Activated T-cell treated with anti-CD3 and anti-CD28 coated beads, Interleukin-2, amount 50 U/mL, for 72 hours (primary cell): ENCODE results near the gene CILP2. TPM values are rescaled to one million over a fixed set of nuclear protein-coding genes. Genes with fewer than 3 reads are reported as not detected.

Source experiments
- ATAC-seq, 2 donors: fragments of 150-1000 bp; cut with Tn5 transposase; replicated peaks in 1 of 2; 2 replicates each; pipeline ENCODE4 v1.10.0; 2021; ENCODE audit warnings: moderate library complexity in 2 of 2, mild to moderate bottlenecking in 1 of 2
- DNase-seq, 2 donors: peaks; one replicate each; pipeline ENCODE4 v3.0.0; 2021 to 2022; ENCODE audit warnings: mixed read lengths in 1 of 2
- H3K27ac Mint-ChIP-seq: one replicate; pipeline ENCODE4 v1.8.0; 2022; ENCODE audit warnings: mild to moderate bottlenecking, moderate library complexity, mixed read lengths
- H3K27me3 Mint-ChIP-seq: one replicate; pipeline ENCODE4 v1.8.0; 2022; ENCODE audit warnings: low read depth, mixed read lengths
- H3K36me3 Mint-ChIP-seq, 2 donors: one replicate each; pipeline ENCODE4 v1.8.0; 2022; ENCODE audit warnings: mixed read lengths in 2 of 2, mild to moderate bottlenecking in 1 of 2; ENCODE audit not compliant: insufficient read depth in 2 of 2
- H3K4me1 Mint-ChIP-seq: one replicate; pipeline ENCODE4 v1.8.0; 2022; ENCODE audit warnings: low read depth, mixed read lengths
- H3K4me3 Mint-ChIP-seq, 2 donors: one replicate each; pipeline ENCODE4 v1.8.0; 2022; ENCODE audit warnings: mild to moderate bottlenecking in 2 of 2, mixed read lengths in 2 of 2, moderate library complexity in 2 of 2
- H3K9me3 Mint-ChIP-seq, 2 donors: one replicate each; pipeline ENCODE4 v1.8.0; 2022; ENCODE audit warnings: mixed read lengths in 2 of 2
- total RNA-seq, 2 donors: library from RNA; stranded (reverse); gene quantifications; one replicate each; pipeline ENCODE4 v1.2.3, GENCODE V29; 2022

CILP2 gene
- total RNA-seq, 2 donors from 2014 or later: 0.44 to 0.86 TPM

GRCh38 chr19:19540064-19540714, 2.1 kb downstream of the CILP2 start:
- ATAC-seq: peak; percentile 47 to 49
- Mint-ChIP-seq H3K27me3 (peaks cover 20% of the 10 kb centered on the region), H3K4me1 (peaks cover 25% of the 10 kb centered on the region), H3K27ac (no peak overlapping the region), H3K36me3 (peaks cover 0 to 1% of the 10 kb centered on the region in 2 donors), H3K4me3 (peak overlapping the region; percentile 70 to 85), H3K9me3 (no peaks in the 10 kb centered on the region)
- peak; percentile 77 to 80 for DNase-seq

GRCh38 chr19:19540715-19541515, 2.9 kb downstream of the CILP2 start:
- H3K27me3 Mint-ChIP-seq: peaks cover 20% of the 10 kb centered on the region
- peaks cover 0 to 1% of the 10 kb centered on the region in 2 donors for H3K36me3 Mint-ChIP-seq
- peak; percentile 81 to 86 for ATAC-seq
- no peaks in the 10 kb centered on the region for H3K9me3 Mint-ChIP-seq
- H3K4me3 Mint-ChIP-seq: peak overlapping the region; percentile 70 to 85
- DNase-seq: peak; percentile 86 to 87
- H3K27ac Mint-ChIP-seq: no peak overlapping the region
- H3K4me1 Mint-ChIP-seq: peaks cover 25% of the 10 kb centered on the region

GRCh38 chr19:19541616-19542015, 3.6 kb downstream of the CILP2 start:
- ATAC-seq (no peak), DNase-seq (no peak)
- peak overlapping the region in 1 of 2 donors; percentile 85 for H3K4me3 Mint-ChIP-seq
- H3K4me1 Mint-ChIP-seq: peaks cover 24% of the 10 kb centered on the region
- H3K36me3 Mint-ChIP-seq: peaks cover 0 to 1% of the 10 kb centered on the region in 2 donors
- H3K27me3 Mint-ChIP-seq: peaks cover 19% of the 10 kb centered on the region
- H3K27ac Mint-ChIP-seq: no peak overlapping the region
- H3K9me3 Mint-ChIP-seq: no peaks in the 10 kb centered on the region

- no peak for ATAC-seq
- peaks cover 0 to 1% of the 10 kb centered on the region in 2 donors for H3K36me3 Mint-ChIP-seq
- H3K4me3 Mint-ChIP-seq: no peak overlapping the region
- H3K4me1 Mint-ChIP-seq: peaks cover 21% of the 10 kb centered on the region
- H3K9me3 Mint-ChIP-seq: no peaks in the 10 kb centered on the region
- H3K27me3 Mint-ChIP-seq: peaks cover 14% of the 10 kb centered on the region
- no peak for DNase-seq
- no peak overlapping the region for H3K27ac Mint-ChIP-seq
Observed at GRCh38 chr19:19542507-19542906, 4.4 kb downstream of the CILP2 start.

GRCh38 chr19:19543101-19543500, 5.0 kb downstream of the CILP2 start:
- H3K36me3 Mint-ChIP-seq: peaks cover 0 to 1% of the 10 kb centered on the region in 2 donors
- H3K9me3 Mint-ChIP-seq: no peaks in the 10 kb centered on the region
- peaks cover 21% of the 10 kb centered on the region for H3K4me1 Mint-ChIP-seq
- no peak for DNase-seq
- no peak overlapping the region for H3K27ac Mint-ChIP-seq
- ATAC-seq: no peak
- H3K27me3 Mint-ChIP-seq: peaks cover 14% of the 10 kb centered on the region
- no peak overlapping the region for H3K4me3 Mint-ChIP-seq

GRCh38 chr19:19543640-19544039, 5.6 kb downstream of the CILP2 start:
- ATAC-seq (no peak), DNase-seq (no peak)
- H3K36me3 Mint-ChIP-seq: peaks cover 0 to 1% of the 10 kb centered on the region in 2 donors
- no peak overlapping the region for H3K27ac Mint-ChIP-seq
- H3K27me3 Mint-ChIP-seq: peaks cover 11% of the 10 kb centered on the region
- no peaks in the 10 kb centered on the region for H3K9me3 Mint-ChIP-seq
- peaks cover 17% of the 10 kb centered on the region for H3K4me1 Mint-ChIP-seq
- H3K4me3 Mint-ChIP-seq: no peak overlapping the region

GRCh38 chr19:19544257-19544953, 6.3 kb downstream of the CILP2 start:
- ATAC-seq: no peak
- no peak overlapping the region for H3K27ac Mint-ChIP-seq

GRCh38 chr19:19544954-19545591, 7.0 kb downstream of the CILP2 start:
- Mint-ChIP-seq H3K36me3 (no peaks in the 10 kb centered on the region), H3K27me3 (no peaks in the 10 kb centered on the region), H3K4me1 (peaks cover 10% of the 10 kb centered on the region), H3K9me3 (no peaks in the 10 kb centered on the region), H3K27ac (no peak overlapping the region), H3K4me3 (no peak overlapping the region)
- DNase-seq: no peak
- no peak for ATAC-seq

More at GRCh38 chr19:19544257-19544953, 6.3 kb downstream of the CILP2 start:
- peaks cover 10% of the 10 kb centered on the region for H3K4me1 Mint-ChIP-seq
- no peaks in the 10 kb centered on the region for H3K9me3 Mint-ChIP-seq
- H3K27me3 Mint-ChIP-seq: peaks cover 4% of the 10 kb centered on the region
- DNase-seq: no peak
- H3K36me3 Mint-ChIP-seq: no peaks in the 10 kb centered on the region
- no peak overlapping the region for H3K4me3 Mint-ChIP-seq

GRCh38 chr19:19545707-19546106, 7.6 kb downstream of the CILP2 start:
- H3K9me3 Mint-ChIP-seq: no peaks in the 10 kb centered on the region
- no peak overlapping the region for H3K4me3 Mint-ChIP-seq
- no peaks in the 10 kb centered on the region for H3K27me3 Mint-ChIP-seq
- ATAC-seq: no peak
- no peak overlapping the region for H3K27ac Mint-ChIP-seq
- peaks cover 7% of the 10 kb centered on the region for H3K4me1 Mint-ChIP-seq
- no peaks in the 10 kb centered on the region for H3K36me3 Mint-ChIP-seq
- DNase-seq: no peak

- Mint-ChIP-seq H3K4me1 (peaks cover 6% of the 10 kb centered on the region), H3K4me3 (no peak overlapping the region), H3K9me3 (no peaks in the 10 kb centered on the region), H3K27ac (no peak overlapping the region), H3K27me3 (no peaks in the 10 kb centered on the region), H3K36me3 (no peaks in the 10 kb centered on the region)
- ATAC-seq (no peak), DNase-seq (no peak)
Observed at GRCh38 chr19:19546751-19547162, 8.7 kb downstream of the CILP2 start.

- Mint-ChIP-seq H3K4me3 (no peak overlapping the region), H3K9me3 (no peaks in the 10 kb centered on the region), H3K4me1 (no peaks in the 10 kb centered on the region), H3K27ac (no peak overlapping the region), H3K36me3 (no peaks in the 10 kb centered on the region), H3K27me3 (no peaks in the 10 kb centered on the region)
- ATAC-seq (no peak), DNase-seq (no peak)
Observed at GRCh38 chr19:19547674-19548336, 9.7 kb downstream of the CILP2 start.

- no peak for DNase-seq
Observed at GRCh38 chr19:19548915-19549759, 11.1 kb downstream of the CILP2 start.

More at GRCh38 chr19:19548915-19549759, 11.1 kb downstream of the CILP2 start:
- Mint-ChIP-seq H3K9me3 (no peaks in the 10 kb centered on the region), H3K36me3 (no peaks in the 10 kb centered on the region), H3K4me1 (no peaks in the 10 kb centered on the region), H3K4me3 (no peak overlapping the region), H3K27ac (no peak overlapping the region), H3K27me3 (no peaks in the 10 kb centered on the region)
- ATAC-seq: no peak
